Astrocyte of the cerebellum (primary cell): ENCODE data around the gene CACNA2D1.
"Not testable (repeated sequence)": the region's sequence is repeated elsewhere in the genome, so short reads cannot be mapped to it uniquely, and the experiment has no call there.

Experiments
- DNase-seq: peaks from one replicate; pipeline ENCODE4 v3.0.0-alpha.2; 2011; ENCODE audit warnings: low read depth
- H3K4me3 ChIP-seq: 2 replicates; pipeline ENCODE4 v1.5.1; 2011; ENCODE audit warnings: mild to moderate bottlenecking, low read depth, low read length, moderate library complexity
- CTCF ChIP-seq: IDR thresholded peaks from 2 replicates; pipeline ENCODE4 v1.5.1; 2012; ENCODE audit warnings: low read length, low read depth, moderate library complexity, mild to moderate bottlenecking; ENCODE audit errors: missing control alignments
- in situ Hi-C: cut with HindIII; loops from 2 replicates; pipeline ENCODE4 v1.10.0; 2017; ENCODE audit warnings: low sequenced_read_pairs

Gene CACNA2D1

GRCh38 chr7:82153776-82154175 is 289.8 kb downstream of the CACNA2D1 start:
- TF ChIP-seq CTCF: no peak
- in situ Hi-C loops: no loop called here
- H3K4me3 ChIP-seq: no peak overlapping the region
- no peak for DNase-seq

DNA sequence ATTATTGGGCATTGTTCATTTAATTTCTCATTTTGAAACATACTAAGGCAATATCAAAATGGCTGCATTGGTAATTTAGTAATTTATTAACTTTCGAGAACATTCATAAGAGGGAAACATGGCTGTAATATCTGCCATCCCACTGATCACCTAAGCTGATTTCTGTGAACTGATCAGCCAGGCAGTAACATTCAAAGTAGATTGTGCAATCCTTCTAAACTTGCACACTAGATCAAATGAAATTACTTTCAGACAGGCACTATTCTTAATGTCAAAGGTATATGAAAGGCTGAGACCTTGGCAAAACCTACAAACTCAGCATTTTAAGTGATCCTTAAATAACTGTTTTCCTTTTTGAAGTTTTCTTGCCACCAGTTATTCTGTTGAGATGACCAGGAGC is 290.7 kb downstream of the CACNA2D1 start:
- H3K4me3 ChIP-seq: no peak overlapping the region
- in situ Hi-C loops: no loop called here
- TF ChIP-seq CTCF: no peak
- no peak for DNase-seq

GRCh38 chr7:82146491-82146890 is 297.1 kb downstream of the CACNA2D1 start:
- in situ Hi-C loops: no loop called here
- no peak overlapping the region for H3K4me3 ChIP-seq
- DNase-seq: no peak
- TF ChIP-seq CTCF: no peak

GRCh38 chr7:82142263-82142864 is 301.2 kb downstream of the CACNA2D1 start:
- no peak overlapping the region for H3K4me3 ChIP-seq
- no peak for DNase-seq
- TF ChIP-seq CTCF: no peak
- in situ Hi-C loops: no loop called here

DNA sequence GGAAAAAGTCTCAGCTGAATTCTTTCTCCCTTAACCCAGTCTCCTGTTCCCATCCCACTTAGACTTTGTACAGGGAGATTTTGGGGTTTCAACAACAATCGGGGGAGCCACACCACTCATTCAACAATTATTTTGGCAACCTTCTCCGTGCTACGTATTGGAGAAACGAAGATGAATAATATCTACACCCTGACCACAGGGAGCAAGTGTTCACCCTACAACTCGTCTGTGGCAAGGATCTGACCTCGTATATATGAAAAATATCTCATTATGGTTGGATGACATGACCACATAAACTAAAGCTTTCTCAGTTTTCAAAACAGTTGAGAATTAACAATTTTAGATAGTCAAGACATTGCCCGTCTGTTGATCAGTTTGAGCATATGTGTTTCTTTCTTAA is 302.1 kb downstream of the CACNA2D1 start:
- H3K4me3 ChIP-seq: no peak overlapping the region
- peak; percentile 4 for DNase-seq
- TF ChIP-seq CTCF: no peak
- in situ Hi-C loops: no loop called here

DNA sequence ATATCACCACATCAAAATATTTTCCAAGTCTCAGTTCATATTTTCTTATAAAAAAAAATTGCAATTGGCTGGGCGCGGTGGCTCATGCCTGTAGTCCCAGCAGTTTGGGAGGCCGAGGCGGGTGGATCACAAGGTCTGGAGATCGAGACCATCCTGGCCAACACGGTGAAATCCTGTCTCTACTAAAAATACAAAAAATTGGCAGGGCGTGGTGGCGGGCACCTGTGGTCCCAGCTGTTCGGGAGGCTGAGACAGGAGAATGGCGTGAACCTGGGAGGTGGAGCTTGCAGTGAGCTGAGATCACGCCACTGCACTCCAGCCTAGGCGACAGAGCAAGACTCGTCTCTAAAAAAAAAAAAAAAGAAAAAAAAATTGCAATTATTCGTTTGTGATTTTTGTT is 303.0 kb downstream of the CACNA2D1 start:
- H3K4me3 ChIP-seq, DNase-seq, in situ Hi-C loops: not testable (repeated sequence)

DNA sequence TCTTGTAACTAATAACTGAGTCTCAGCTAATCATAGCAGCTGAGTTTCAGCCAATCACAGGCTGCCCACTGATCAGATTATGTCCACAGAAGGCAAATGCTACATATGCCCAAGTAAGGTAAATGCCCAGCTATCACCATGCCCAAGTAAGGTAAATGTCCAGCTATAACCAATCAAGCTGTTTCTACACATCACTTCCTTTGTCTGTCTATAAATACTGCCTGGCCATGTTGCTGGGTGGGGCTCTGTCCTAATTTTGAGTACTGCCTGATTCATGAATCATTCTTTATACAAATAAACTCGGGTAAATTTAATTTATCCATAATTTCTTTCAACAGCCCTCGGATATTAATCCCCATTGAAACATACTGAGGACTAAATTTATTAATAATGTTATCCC is 312.4 kb downstream of the CACNA2D1 start:
- H3K4me3 ChIP-seq: no peak overlapping the region
- no peak for TF ChIP-seq CTCF
- in situ Hi-C loops: no loop called here
- no peak for DNase-seq
